GM20431 (cell line): ENCODE measurements around the gene CD55.
"Not testable (repeated sequence)": the region's sequence is repeated elsewhere in the genome, so short reads cannot be mapped to it uniquely, and the experiment has no call there.

Experiments used
- in situ Hi-C: fragments of 300-500 bp; cut with MseI, MboI; formaldehyde crosslinking; loops from one replicate; pipeline ENCODE4 v1.15.0; 2020; ENCODE audit warnings: low sequenced_read_pairs; ENCODE audit not compliant: unreplicated experiment

The CD55 gene

DNA sequence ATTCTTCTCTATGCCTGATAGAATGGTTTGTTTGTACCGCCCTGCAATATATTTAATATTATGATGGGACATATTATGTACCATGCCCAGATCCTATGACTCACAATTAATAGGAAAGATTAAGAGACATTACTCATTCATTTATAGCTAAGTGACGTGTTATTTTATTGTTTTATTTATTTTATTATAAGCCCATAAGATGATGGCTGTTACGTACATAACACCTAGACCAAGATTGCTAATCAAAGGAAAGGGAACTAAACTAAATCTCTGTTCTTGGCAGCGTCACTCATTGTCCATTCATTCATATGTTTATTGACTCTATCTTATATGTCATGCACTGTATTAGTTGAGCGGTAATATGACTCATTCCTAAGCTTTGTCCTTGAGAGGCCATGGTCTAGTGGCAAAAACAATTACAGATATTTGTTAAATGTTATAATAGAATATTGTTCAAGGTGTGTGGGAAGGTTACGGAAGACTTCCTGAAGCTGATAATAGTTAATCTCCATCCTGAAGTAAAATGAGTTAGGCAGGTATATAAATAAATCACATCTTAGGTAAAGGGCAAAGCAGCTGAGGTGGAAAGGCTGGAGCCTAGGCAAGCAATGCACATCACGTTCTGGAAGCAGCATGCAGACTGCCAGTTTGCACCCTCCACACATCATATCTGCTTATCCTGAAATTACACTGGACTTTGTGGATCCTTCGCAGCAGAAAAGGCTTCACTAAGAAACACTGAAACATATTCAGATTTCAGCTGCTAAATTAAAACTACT is 16.6 kb upstream of the CD55 start:
- in situ Hi-C loops = no loop called here

DNA sequence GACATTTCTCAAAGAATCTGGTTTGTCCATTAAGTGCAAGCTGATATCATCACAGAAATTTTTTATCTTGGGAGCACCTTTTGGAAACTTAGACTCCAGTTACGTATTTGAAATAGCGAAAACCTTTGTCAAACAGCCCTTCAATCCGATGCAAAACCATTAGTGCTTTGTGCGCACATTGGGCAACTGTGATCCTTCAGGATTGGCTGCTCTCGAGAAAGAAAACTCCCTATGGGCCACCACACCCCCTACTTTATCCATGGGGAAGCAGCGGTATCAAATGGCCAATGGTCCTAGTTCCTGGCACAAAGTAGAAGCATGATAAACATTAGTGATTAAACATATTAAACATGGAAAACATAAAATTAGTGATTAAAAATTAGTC is 16.0 kb upstream of the CD55 start:
- in situ Hi-C loops = no loop called here

DNA sequence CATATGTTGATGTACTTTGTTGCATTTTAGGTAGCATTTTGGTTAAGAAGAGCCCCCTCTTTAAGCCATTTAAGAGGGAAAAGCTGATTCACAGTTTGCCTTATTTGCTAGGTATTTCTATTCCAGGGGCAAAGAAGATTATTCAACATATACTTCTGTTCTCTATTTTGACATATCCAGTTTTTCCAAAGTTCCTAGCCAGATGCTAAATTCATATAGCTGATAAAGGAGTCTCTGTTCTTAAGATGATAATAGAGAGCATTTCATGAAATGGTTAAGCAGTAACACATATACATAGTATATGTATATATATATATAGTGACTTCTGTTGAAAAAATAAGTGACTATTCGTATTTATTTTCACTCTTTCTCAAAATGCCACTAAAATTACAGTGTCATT is 15.5 kb upstream of the CD55 start:
- in situ Hi-C loops = no loop called here

DNA sequence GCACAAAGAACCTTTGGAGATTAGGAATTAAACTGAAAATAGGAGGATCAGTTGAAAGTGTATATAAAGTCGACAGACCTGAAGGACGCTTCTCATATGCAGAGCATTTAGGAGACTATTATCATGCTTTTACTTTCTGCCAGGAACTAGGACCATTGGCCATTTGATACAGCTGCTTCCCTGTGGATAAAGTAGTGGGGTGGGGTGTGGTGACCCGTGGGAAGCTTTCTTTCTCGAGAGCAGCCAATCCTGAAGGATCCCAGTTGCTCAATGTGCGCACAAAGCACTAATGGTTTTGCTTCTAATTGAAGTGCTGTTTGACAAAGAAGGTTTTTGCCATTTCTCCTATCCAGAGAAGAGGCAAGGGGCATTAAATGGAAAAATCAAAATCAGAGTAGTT is 14.9 kb upstream of the CD55 start:
- in situ Hi-C loops = no loop called here

- in situ Hi-C loops = no loop called here
These were observed 12.9 kb upstream of the CD55 start for GRCh38 chr1:207308451-207309190.

- in situ Hi-C loops = no loop called here
These were observed 11.7 kb upstream of the CD55 start for GRCh38 chr1:207309745-207310273.

DNA sequence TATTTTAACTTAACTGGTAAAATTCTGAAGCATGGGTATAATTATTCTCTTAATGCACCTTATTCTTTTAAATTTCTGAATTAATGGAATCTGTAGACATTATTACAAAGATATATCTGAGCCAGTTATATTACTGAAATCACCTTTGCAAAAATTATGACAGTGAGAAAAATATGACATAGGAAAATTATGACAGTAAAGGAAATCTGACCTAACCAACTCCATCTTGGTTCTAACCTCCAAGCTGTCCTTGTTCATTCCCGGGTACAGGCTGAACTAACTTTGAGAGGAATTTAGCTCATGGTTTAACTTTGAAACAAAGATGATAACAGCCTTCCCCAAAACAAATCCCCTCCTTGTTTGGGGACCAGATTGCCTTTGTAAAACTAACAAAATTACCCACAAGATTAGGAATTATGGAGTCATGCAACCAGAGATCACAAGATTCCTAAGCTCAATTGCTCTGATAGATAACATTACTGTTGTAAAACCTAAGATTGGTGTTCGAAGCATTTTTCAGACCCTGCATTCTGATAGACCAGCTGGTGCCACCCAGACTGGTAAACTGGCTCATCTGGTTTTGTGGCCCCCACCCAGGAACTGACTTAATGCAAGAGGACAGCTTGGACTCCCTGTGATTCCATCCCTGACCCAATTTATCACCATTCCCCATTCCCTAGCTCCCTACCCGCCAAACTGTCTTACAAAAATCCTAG is 9.4 kb upstream of the CD55 start:
- in situ Hi-C loops = no loop called here

DNA sequence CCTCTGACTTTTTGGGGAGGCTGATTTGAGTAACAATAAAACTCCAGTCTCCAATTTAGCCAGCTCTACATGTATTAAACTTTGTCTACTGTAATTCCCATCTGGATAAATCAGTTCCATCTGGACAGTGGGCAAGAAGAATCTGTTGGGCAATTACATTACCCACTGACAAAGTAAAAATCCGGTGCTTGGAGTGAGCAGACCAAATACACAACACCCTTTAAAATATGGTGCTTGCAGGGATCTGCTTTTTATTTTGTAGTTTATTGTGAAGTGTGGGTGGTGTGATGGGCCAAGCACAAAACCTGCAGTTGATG is 8.9 kb upstream of the CD55 start:
- in situ Hi-C loops = no loop called here

- in situ Hi-C loops = no loop called here
These were observed 8.3 kb upstream of the CD55 start for GRCh38 chr1:207313131-207313530.

- in situ Hi-C loops = no loop called here
These were observed 6.7 kb upstream of the CD55 start for GRCh38 chr1:207314816-207315215.

- in situ Hi-C loops = no loop called here
These were observed 6.0 kb upstream of the CD55 start for GRCh38 chr1:207315435-207315834.

GRCh38 chr1:207316141-207316540 is 5.3 kb upstream of the CD55 start:
- in situ Hi-C loops = no loop called here

GRCh38 chr1:207316622-207317391 is 4.7 kb upstream of the CD55 start:
- in situ Hi-C loops = no loop called here

GRCh38 chr1:207317561-207317960 is 3.9 kb upstream of the CD55 start:
- in situ Hi-C loops = no loop called here

DNA sequence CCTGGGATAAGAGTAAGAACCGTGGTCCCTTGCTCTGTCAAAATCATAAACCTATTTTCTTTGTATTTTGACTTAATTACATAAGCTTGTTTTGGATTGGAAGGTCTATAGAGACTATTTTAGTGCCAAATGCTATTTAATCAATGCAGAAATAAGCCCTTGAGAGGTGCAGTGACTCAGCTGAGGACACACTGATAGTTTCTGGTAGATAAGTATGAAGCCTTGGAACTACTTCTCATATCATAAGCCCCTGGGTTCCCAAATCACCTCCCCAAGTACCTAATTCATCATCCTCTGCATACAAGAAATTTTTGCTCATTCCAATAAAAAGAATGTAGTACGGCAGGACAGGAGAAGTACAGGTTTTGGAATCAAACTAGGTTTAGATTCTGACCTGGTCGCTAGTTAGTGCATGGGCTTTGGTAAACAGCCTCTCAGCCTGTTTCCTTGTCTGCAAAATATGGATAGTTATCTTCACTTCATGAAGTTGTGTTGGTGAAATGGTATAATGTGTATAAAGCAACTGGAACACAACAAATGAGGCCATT is 3.3 kb upstream of the CD55 start:
- in situ Hi-C loops = no loop called here

DNA sequence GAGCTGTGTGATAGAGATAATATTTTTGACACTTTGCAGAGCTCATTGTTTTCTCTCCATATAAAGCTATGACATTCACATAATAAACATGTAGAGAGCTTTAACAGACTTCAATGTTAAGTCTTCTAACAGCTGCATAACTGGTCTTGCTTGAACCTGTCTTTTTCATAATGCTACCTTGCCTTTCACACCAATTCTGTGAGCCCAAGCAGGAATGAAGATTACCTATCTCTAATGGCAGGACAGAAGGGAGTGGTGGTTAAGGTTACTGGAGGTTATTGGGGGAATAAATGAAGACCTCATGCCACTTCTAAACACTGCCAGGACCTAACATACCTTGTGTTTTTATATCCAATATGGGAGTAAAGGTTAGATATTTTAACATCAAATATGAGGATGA is 2.3 kb upstream of the CD55 start:
- in situ Hi-C loops = no loop called here

GRCh38 chr1:207320105-207320504 is 1.4 kb upstream of the CD55 start:
- in situ Hi-C loops = not testable (repeated sequence)

- in situ Hi-C loops = no loop called here
These were observed 540 bp downstream of the CD55 start for GRCh38 chr1:207321790-207322645.
